HG02943 (cell line): Measurements from ENCODE around the gene TAS1R3.

Experiments
- ATAC-seq: cut with Tn5 transposase; IDR thresholded peaks from one replicate; pipeline ENCODE4 v1.9.1; 2021; ENCODE audit warnings: mild to moderate bottlenecking, low read depth, moderate library complexity; ENCODE audit not compliant: unreplicated experiment

Gene TAS1R3

GRCh38 chr1:1294250-1294890 lies 36.7 kb upstream of the TAS1R3 start:
- ATAC-seq: no peak

- no peak for ATAC-seq
Measured at GRCh38 chr1:1295154-1295923, 35.7 kb upstream of the TAS1R3 start.

- ATAC-seq: no peak
Measured at GRCh38 chr1:1296070-1297061, 34.7 kb upstream of the TAS1R3 start.

- no peak for ATAC-seq
Measured at GRCh38 chr1:1297802-1298424, 33.2 kb upstream of the TAS1R3 start.

GRCh38 chr1:1298861-1299685 lies 32.0 kb upstream of the TAS1R3 start:
- ATAC-seq: no peak

GRCh38 chr1:1299686-1300351 lies 31.3 kb upstream of the TAS1R3 start:
- ATAC-seq: no peak

GRCh38 chr1:1300352-1300739 lies 30.7 kb upstream of the TAS1R3 start:
- ATAC-seq: no peak

- no peak for ATAC-seq
Measured at GRCh38 chr1:1302006-1302430, 29.1 kb upstream of the TAS1R3 start.

- ATAC-seq: no peak
Measured at GRCh38 chr1:1302951-1303509, 28.1 kb upstream of the TAS1R3 start.

- ATAC-seq: no peak
Measured at GRCh38 chr1:1303736-1304135, 27.3 kb upstream of the TAS1R3 start.

GRCh38 chr1:1304331-1305299 lies 26.5 kb upstream of the TAS1R3 start:
- ATAC-seq: no peak

- ATAC-seq: no peak
Measured at GRCh38 chr1:1305300-1306069, 25.6 kb upstream of the TAS1R3 start.

- no peak for ATAC-seq
Measured at GRCh38 chr1:1306070-1306660, 24.9 kb upstream of the TAS1R3 start.

- no peak for ATAC-seq
Measured at GRCh38 chr1:1306661-1307260, 24.3 kb upstream of the TAS1R3 start.

GRCh38 chr1:1307261-1307922 lies 23.7 kb upstream of the TAS1R3 start:
- ATAC-seq: peak; percentile 1
